Measurements from ENCODE around the gene HOXD3.

DNA sequence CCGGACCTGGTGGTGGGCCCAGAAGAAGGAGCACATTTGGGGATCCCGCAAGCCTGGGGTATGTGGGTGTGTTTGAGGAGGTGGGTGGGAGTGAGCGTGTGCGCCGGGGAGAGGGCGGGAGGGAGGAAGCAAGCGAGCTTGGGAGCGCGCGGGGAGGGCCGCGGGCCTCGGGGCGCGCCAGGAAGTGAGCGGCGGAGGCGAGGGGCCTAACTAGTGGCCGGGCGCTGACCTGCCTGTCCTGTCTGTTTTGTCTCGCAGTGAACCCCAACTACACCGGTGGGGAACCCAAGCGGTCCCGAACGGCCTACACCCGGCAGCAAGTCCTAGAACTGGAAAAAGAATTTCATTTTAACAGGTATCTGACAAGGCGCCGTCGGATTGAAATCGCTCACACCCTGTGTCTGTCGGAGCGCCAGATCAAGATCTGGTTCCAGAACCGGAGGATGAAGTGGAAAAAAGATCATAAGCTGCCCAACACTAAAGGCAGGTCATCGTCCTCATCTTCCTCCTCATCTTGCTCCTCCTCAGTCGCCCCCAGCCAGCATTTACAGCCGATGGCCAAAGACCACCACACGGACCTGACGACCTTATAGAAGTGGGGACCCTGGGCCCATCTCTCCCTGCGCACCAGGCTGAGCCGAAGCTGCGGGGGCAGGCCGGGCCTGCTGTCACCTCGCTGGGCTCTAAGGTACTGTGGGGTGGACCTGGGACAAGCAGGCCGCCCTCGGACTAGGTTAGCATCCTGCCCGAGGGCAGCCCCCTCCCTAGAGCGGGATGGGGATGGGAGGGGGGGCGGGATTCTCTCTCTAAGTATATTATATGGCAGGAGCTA, 4.5 kb upstream of the HOXD3 start:
- no peak for TF ChIP-seq MXD1 (CRISPR knock-in tag; IDR thresholded peaks at IDR 0.05; ENCODE audit: borderline replicate concordance, poor library complexity, severe bottlenecking)
- no peak for TF ChIP-seq HLTF (IDR thresholded peaks at IDR 0.05)
- TF ChIP-seq, protein P1, sequence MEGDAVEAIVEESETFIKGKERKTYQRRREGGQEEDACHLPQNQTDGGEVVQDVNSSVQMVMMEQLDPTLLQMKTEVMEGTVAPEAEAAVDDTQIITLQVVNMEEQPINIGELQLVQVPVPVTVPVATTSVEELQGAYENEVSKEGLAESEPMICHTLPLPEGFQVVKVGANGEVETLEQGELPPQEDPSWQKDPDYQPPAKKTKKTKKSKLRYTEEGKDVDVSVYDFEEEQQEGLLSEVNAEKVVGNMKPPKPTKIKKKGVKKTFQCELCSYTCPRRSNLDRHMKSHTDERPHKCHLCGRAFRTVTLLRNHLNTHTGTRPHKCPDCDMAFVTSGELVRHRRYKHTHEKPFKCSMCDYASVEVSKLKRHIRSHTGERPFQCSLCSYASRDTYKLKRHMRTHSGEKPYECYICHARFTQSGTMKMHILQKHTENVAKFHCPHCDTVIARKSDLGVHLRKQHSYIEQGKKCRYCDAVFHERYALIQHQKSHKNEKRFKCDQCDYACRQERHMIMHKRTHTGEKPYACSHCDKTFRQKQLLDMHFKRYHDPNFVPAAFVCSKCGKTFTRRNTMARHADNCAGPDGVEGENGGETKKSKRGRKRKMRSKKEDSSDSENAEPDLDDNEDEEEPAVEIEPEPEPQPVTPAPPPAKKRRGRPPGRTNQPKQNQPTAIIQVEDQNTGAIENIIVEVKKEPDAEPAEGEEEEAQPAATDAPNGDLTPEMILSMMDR (IDR thresholded peaks at IDR 0.05 in 2 of 3, conservative IDR thresholded peaks at IDR 0.05 in 1 of 3; ENCODE audit: insufficient read depth in 2 of 3, low read depth in 1 of 3, low read length in 3 of 3) = no peak
- TF ChIP-seq NRF1 (conservative IDR thresholded peaks at IDR 0.05 in 1 of 2, IDR thresholded peaks at IDR 0.05 in 1 of 2) = no peak
- TF ChIP-seq MGA (IDR thresholded peaks at IDR 0.05) = no peak
- no peak for TF ChIP-seq ZNF584 (CRISPR knock-in tag; IDR thresholded peaks at IDR 0.05; ENCODE audit: low read depth)

Data from K562 (cell line).